ACC112 (cell line): Measurements from ENCODE around the gene PPFIBP1.

Source experiments
- H2AFZ ChIP-seq: fragments of 200-600 bp; sonication (generic); one replicate; pipeline ENCODE4 v1.6.0; 2017; ENCODE audit warnings: antibody characterized with exemption, low read length; ENCODE audit not compliant: unreplicated experiment
- H3K27ac ChIP-seq: fragments of 200-600 bp; sonication (generic); 2 replicates; pipeline ENCODE4 v1.5.1; 2014; ENCODE audit warnings: low read depth, mild to moderate bottlenecking, antibody characterized with exemption, low read length, moderate library complexity
- H3K27me3 ChIP-seq: fragments of 200-600 bp; sonication (generic); 2 replicates; pipeline ENCODE4 v1.6.1; 2014; ENCODE audit warnings: mild to moderate bottlenecking, antibody characterized with exemption, low read length, moderate library complexity, mixed read lengths; ENCODE audit not compliant: insufficient read depth
- H3K36me3 ChIP-seq: fragments of 200-600 bp; sonication (generic); 2 replicates; pipeline ENCODE4 v1.6.1; 2016; ENCODE audit warnings: mild to moderate bottlenecking, antibody characterized with exemption, low read length, moderate library complexity, mixed read lengths; ENCODE audit not compliant: insufficient read depth
- H3K4me1 ChIP-seq: fragments of 200-600 bp; sonication (generic); one replicate; pipeline ENCODE4 v1.6.1; 2016; ENCODE audit warnings: low read length, mixed read lengths; ENCODE audit not compliant: insufficient read depth, unreplicated experiment, control insufficient read depth
- H3K4me3 ChIP-seq: fragments of 200-600 bp; sonication (generic); 2 replicates; pipeline ENCODE4 v1.5.1; 2014; ENCODE audit warnings: mild to moderate bottlenecking, low read depth, low read length
- H3K79me2 ChIP-seq: fragments of 200-600 bp; sonication (generic); one replicate; pipeline ENCODE4 v1.6.0; 2016; ENCODE audit warnings: low read length; ENCODE audit not compliant: control insufficient read depth, unreplicated experiment, insufficient read depth

PPFIBP1 gene

GRCh38 chr12:27552235-27552634 lies 28.2 kb downstream of the PPFIBP1 start:
- Histone ChIP-seq H3K27me3 (no peaks in the 10 kb centered on the region), H3K36me3 (no peaks in the 10 kb centered on the region), H3K27ac (peak overlapping the region; percentile 98), H3K79me2 (peaks cover 88% of the 10 kb centered on the region), H2AFZ (no peak overlapping the region), H3K4me3 (no peak overlapping the region), H3K4me1 (peaks cover 88% of the 10 kb centered on the region)

- Histone ChIP-seq H2AFZ (no peak overlapping the region), H3K4me3 (no peak overlapping the region), H3K27ac (peak overlapping the region; percentile 98)
Measured at GRCh38 chr12:27552886-27553560, 29.0 kb downstream of the PPFIBP1 start.

GRCh38 chr12:27553941-27554340 lies 29.9 kb downstream of the PPFIBP1 start:
- H3K27ac ChIP-seq = peak overlapping the region; percentile 93
- H2AFZ ChIP-seq = no peak overlapping the region
- H3K27me3 ChIP-seq = no peaks in the 10 kb centered on the region
- H3K4me1 ChIP-seq = peaks cover 83% of the 10 kb centered on the region
- peak overlapping the region; percentile 63 for H3K4me3 ChIP-seq
- peaks cover 88% of the 10 kb centered on the region for H3K79me2 ChIP-seq
- H3K36me3 ChIP-seq = no peaks in the 10 kb centered on the region

More at GRCh38 chr12:27552886-27553560, 29.0 kb downstream of the PPFIBP1 start:
- Histone ChIP-seq H3K79me2 (peaks cover 88% of the 10 kb centered on the region), H3K36me3 (no peaks in the 10 kb centered on the region), H3K27me3 (no peaks in the 10 kb centered on the region), H3K4me1 (peaks cover 86% of the 10 kb centered on the region)

- peaks cover 81% of the 10 kb centered on the region for H3K4me1 ChIP-seq
- no peaks in the 10 kb centered on the region for H3K36me3 ChIP-seq
- H2AFZ ChIP-seq = peak overlapping the region; percentile 41
- peak overlapping the region; percentile 63 for H3K4me3 ChIP-seq
- peak overlapping the region; percentile 93 for H3K27ac ChIP-seq
- peaks cover 95% of the 10 kb centered on the region for H3K79me2 ChIP-seq
- no peaks in the 10 kb centered on the region for H3K27me3 ChIP-seq
Measured at GRCh38 chr12:27554421-27555186, 30.6 kb downstream of the PPFIBP1 start.

GRCh38 chr12:27555361-27555760 lies 31.4 kb downstream of the PPFIBP1 start:
- H3K36me3 ChIP-seq = no peaks in the 10 kb centered on the region
- H3K27ac ChIP-seq = peak overlapping the region; percentile 93
- peaks cover 84% of the 10 kb centered on the region for H3K4me1 ChIP-seq
- peak overlapping the region; percentile 63 for H3K4me3 ChIP-seq
- H2AFZ ChIP-seq = no peak overlapping the region
- H3K27me3 ChIP-seq = no peaks in the 10 kb centered on the region
- H3K79me2 ChIP-seq = peaks cover 98% of the 10 kb centered on the region

GRCh38 chr12:27555925-27556778 lies 32.1 kb downstream of the PPFIBP1 start:
- no peak overlapping the region for H2AFZ ChIP-seq
- H3K36me3 ChIP-seq = no peaks in the 10 kb centered on the region
- H3K27me3 ChIP-seq = no peaks in the 10 kb centered on the region
- peak overlapping the region; percentile 93 for H3K27ac ChIP-seq
- peaks cover 99% of the 10 kb centered on the region for H3K79me2 ChIP-seq
- peak overlapping the region; percentile 63 for H3K4me3 ChIP-seq
- peaks cover 84% of the 10 kb centered on the region for H3K4me1 ChIP-seq

GRCh38 chr12:27560126-27560525 lies 36.1 kb downstream of the PPFIBP1 start:
- no peaks in the 10 kb centered on the region for H3K27me3 ChIP-seq
- H3K36me3 ChIP-seq = no peaks in the 10 kb centered on the region
- no peak overlapping the region for H2AFZ ChIP-seq
- H3K27ac ChIP-seq = peak overlapping the region; percentile 73
- no peak overlapping the region for H3K4me3 ChIP-seq
- peaks cover 71% of the 10 kb centered on the region for H3K4me1 ChIP-seq
- peaks cover 94% of the 10 kb centered on the region for H3K79me2 ChIP-seq

- Histone ChIP-seq H3K36me3 (no peaks in the 10 kb centered on the region), H3K4me1 (peaks cover 59% of the 10 kb centered on the region), H3K79me2 (peaks cover 94% of the 10 kb centered on the region), H2AFZ (no peak overlapping the region), H3K27ac (peak overlapping the region; percentile 73), H3K4me3 (peak overlapping the region; percentile 38), H3K27me3 (no peaks in the 10 kb centered on the region)
Measured at GRCh38 chr12:27561535-27562350, 37.7 kb downstream of the PPFIBP1 start.

GRCh38 chr12:27564612-27565213 lies 40.7 kb downstream of the PPFIBP1 start:
- Histone ChIP-seq H3K4me3 (no peak overlapping the region), H3K36me3 (no peaks in the 10 kb centered on the region), H3K27ac (peak overlapping the region; percentile 51), H2AFZ (no peak overlapping the region), H3K79me2 (peaks cover 92% of the 10 kb centered on the region), H3K27me3 (no peaks in the 10 kb centered on the region), H3K4me1 (peaks cover 42% of the 10 kb centered on the region)
